GM18951 (cell line): ENCODE data around the gene CUEDC1.
"Not testable (repeated sequence)": the region's sequence is repeated elsewhere in the genome, so short reads cannot be mapped to it uniquely, and the experiment has no call there.

ENCODE experiments used
- POLR2A ChIP-seq: IDR thresholded peaks from 4 replicates; pipeline ENCODE4 v1.6.1; 2011; ENCODE audit warnings: mild to moderate bottlenecking; ENCODE audit not compliant: insufficient read length, insufficient read depth; ENCODE audit errors: extremely low read depth
- in situ Hi-C: fragments of 300-500 bp; cut with MboI; formaldehyde crosslinking; loops from one replicate; pipeline ENCODE4 v1.12.0; 2022; ENCODE audit warnings: low sequenced_read_pairs, mixed read lengths, inconsistent platforms; ENCODE audit not compliant: unreplicated experiment

The CUEDC1 gene

GRCh38 chr17:57860414-57860999 is 94.7 kb downstream of the CUEDC1 start:
- no peak for TF ChIP-seq POLR2A
- in situ Hi-C loops, result no loop called here

DNA sequence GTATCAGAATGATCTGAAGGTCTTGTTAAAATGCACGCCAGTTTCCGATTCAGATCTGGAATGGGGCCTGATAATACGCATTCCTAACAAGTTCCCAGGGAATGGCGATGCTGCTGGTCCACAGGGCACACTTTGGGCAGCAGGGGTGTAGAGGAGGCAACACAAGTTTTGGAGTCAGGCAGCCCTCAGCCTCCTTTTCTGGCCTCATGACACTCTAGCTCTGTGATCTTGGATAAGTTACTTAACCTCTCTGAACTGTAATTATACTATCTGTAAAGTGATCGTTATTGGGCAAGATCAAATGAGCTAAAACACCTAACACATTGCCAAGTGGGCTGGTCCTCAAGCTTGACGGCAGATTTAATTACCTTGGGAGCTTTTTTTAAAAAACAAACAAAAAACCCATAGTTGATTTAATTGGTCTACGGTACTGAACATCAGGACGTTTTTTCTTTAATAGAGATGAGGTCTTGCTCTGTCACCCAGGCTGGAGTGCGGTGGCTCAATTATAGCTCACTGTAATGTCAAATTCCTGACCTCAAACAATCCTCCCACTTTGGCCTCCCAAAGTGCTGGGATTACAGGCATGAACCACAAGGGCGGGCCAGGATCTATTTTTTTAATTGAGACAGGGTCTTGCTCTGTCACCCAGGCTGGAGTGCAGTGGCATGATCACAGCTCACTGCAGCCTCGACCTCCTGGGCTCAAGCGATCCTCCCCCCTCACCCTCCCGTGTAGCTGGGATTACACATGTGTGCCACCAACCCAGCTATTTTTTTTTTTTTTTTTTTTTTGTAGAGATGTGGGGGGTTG is 95.4 kb downstream of the CUEDC1 start:
- in situ Hi-C loops, result loop anchor here (5.0 to 10.0 kb wide), 2 partner anchors 137 to 255 kb away; no protein-coding TSS in a partner anchor
- no peak for TF ChIP-seq POLR2A

DNA sequence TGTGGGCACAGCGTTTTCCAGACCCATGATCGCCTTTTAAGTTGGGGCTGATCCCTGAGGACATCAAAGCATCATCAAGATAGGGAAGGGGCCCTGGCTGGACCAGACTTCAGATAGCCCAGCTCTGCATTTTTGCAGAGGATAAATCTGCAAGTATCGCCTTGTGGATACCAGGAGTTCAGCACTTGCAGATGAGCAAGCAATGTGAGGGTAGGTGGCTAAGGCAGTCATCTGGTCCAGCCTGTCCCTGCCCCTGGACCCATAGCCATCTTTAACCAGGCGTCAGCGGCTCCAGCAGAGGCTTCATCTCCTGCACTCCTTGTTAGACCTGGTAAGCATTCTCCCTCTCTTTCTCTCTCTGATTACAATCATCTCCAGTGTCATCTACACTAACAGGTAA is 96.4 kb downstream of the CUEDC1 start:
- in situ Hi-C loops, result loop anchor here (5.0 to 10.0 kb wide), 2 partner anchors 138 to 256 kb away; no protein-coding TSS in a partner anchor
- TF ChIP-seq POLR2A, result no peak

DNA sequence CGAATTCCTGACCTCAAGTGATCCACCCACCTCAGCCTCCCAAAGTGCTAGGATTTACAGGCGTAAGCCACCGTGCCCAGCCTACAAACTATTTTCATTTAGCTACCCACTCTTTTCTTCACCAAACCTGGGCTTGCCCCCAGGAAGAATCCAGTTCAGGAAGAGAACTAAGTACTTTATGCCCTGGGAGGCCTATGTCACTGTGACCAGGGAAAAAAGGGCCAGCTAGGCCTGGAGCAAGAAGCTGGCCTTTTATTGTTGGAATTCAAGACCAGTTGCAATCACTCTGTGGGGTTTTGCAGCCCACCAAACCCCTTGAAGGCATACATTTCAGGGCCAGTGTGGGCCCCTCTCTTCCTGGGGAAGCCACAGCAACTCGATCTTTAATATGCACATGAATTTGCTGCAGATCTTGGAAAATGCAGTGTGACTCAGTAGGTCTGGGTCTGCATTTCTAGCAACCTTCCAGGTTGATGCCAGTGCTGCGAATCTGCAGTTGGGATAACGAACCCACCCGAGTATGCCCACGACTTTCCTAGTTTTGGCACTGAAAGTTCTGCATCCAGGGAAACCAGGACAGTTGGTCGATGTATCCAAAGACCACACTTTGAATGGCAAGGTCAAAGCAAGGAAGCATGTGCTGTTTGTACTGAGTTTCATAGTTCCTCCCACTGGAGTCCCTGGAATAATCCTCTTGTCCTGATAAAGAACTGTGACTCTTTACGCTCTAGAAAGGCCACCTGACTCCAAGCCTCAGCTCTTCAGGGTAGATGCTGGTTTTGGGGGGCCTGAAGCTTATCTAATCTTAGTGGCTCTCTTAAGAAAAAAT is 98.2 kb downstream of the CUEDC1 start:
- in situ Hi-C loops, result loop anchor here (5.0 to 10.0 kb wide), 2 partner anchors 140 to 258 kb away; no protein-coding TSS in a partner anchor
- no peak for TF ChIP-seq POLR2A

DNA sequence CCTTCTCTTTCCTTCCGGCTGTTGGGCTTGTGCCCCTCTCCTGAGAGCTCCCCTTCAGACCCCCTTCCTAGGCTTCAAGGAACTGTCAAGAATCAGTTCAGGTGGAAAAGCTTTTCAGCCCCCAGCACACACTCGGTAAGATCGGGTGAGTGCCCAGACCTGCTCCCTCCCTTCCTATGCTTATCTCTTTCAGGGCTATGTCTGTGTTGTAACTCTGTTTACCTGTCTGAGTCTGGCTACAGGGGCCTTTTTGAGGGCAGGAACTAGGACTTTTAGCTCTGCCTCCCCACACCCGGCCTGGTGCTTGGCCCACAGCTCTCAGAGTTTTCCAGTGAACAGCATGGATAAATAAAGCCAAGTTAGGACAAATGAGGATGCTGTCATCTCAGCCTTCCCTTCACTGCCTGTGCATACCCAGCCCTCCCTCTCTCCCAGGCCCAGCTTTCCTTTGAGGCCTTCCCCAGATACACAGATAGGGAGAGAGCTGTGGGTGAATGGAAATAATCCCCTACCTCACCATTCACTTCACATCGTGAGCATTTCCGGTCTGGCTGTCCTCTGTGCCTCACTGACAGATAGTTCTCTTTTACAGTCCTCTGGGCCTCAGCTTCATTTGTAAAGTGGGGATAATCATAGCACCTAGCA is 99.7 kb downstream of the CUEDC1 start:
- no peak for TF ChIP-seq POLR2A
- in situ Hi-C loops, result loop anchor here (5.0 to 10.0 kb wide), 2 partner anchors 142 to 259 kb away; no protein-coding TSS in a partner anchor

DNA sequence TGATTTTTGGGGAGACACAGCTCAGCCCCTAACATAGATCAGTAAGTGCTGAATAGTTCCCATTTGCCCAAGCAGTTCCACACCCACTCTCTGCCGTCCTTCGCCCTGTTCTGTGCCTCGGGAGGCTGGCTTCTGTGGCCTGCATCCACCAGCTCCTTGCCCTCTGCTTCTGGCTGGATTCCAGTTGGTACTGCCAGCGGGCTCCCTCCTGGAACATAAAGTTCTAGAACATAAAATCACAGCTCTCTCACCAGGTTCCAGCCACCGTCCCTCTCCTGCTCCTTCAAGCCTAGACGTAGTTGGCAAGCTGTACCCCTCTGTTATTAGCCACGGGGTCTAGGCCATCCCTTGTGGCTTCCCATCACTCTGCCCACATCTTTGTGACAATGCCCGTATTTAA is 101.5 kb downstream of the CUEDC1 start:
- TF ChIP-seq POLR2A, result no peak
- in situ Hi-C loops, result loop anchor here (10.0 kb wide), 1 partner anchor 261 kb away; no protein-coding TSS in a partner anchor

DNA sequence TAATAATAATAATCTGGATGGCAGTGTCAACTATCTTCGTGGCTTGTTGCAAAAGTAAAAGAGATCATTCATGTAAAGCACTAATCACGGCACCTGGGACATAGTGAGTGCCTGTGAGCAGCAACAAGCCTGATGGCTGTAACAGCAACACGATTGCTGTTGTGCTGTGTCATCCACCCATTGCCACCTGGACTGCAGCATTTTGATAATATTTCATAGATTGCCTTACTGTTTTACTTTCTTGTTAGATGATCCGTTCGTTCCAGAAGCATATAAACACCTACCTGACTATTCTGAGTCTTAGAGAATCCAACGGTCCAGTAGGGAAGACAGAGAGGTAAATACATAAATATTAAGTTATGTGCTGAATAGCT is 102.3 kb downstream of the CUEDC1 start:
- in situ Hi-C loops, result loop anchor here (10.0 kb wide), 1 partner anchor 262 kb away; no protein-coding TSS in a partner anchor
- no peak for TF ChIP-seq POLR2A

GRCh38 chr17:57852092-57852954 is 102.9 kb downstream of the CUEDC1 start:
- TF ChIP-seq POLR2A, result no peak
- in situ Hi-C loops, result loop anchor here (10.0 kb wide), 1 partner anchor 262 kb away; no protein-coding TSS in a partner anchor

DNA sequence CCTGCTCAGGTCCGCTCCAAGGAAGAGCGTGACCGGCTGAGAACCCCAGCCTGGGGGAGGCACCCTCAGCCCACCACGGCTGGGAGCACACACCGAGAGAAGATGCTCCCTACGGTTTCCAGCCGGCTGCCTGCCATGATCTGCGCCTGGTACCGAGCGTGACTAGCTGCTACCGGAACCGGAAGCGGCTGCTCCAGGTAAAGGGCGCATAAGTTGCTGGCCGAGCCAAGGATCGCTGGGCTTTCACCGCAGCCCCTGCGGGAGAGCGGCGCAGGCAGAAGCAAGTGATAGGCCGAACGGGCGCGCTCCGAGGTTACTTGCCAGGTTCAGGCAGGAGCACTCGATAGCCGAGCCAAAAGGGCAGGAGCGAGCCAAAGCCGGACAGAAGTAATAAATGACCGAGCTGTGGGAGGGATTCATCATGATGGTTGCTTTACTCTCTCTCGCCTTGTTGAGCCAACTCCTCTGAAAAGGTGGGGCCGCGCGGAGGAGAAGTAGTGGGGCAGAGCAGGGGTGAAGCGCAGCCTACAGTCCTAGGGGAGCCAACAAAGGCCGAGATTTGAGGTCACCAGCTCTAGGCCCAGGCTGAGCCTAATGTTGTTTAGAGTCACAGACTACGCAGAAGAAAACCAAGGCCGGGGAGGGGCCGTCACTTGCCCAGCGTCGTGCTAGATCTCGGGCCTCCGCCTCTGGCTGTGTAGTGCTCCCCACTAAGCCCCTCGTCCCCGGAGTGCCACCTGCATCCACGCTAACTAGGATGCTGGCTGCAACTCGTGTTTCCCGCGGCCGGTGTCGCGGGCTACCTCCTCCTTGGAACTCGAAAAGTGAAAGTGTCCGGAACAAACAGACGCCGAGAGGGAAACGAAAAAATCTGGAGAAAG is 105.1 kb downstream of the CUEDC1 start, which contains the start of gene MRPS23:
TSS of gene MRPS23 (minus strand) at position 171 of the 881 bp plus-strand sequence. CDS start at position 137, 34 bp downstream.
- peak; percentile 87 for TF ChIP-seq POLR2A
- in situ Hi-C loops, result loop anchor here (10.0 kb wide), 1 partner anchor 265 kb away; no protein-coding TSS in a partner anchor

DNA sequence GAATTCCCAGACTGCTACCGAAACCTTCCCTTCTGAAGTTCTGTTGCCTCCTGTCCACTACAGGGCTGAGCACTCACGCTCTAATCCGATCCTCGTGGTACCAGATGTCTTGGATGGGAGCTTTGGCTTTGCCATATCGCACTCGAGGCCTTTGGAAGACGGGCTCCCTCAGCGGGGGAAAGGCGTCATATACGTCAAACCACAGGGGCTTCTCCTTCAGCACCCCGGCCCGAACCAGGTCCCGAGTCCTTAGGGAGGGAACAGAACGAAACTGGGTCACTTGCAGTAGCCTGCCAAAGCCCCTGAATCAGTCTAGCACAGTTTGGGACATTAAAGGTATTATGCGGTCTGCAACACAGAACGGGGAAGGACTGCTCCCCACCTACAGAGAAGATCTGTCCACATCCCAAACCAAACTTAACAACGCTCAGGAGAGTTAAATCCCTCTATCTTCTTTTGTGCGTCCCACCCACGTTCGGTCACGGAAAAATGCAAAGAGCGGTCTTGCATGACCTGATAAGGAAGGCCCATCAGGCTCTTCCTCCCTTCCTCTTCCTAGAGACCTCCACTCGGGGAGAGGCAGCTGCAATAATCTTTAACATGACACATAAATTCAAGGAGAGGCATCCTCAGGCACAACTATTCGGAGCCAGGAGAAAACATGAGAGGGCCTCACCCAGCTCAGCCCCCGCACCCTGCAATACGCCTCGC is 105.9 kb downstream of the CUEDC1 start:
- in situ Hi-C loops, result no loop called here
- TF ChIP-seq POLR2A, result no peak

GRCh38 chr17:57846056-57846945 is 108.9 kb downstream of the CUEDC1 start:
- in situ Hi-C loops, result not testable (repeated sequence)
